GM12878 (cell line): ENCODE data around the gene VIPR1. TPM values are rescaled to one million over a fixed set of nuclear protein-coding genes. Genes with fewer than 3 reads are reported as not detected.

ENCODE experiments used
- ATAC-seq: fragments of 200-7000 bp; cut with Tn5 transposase; 3 replicates; pipeline ENCODE4 v1.9.1; 2020; ENCODE audit warnings: mild to moderate bottlenecking, moderate library complexity
- BruUV-seq: library from RNA; stranded (reverse); fragments of 400-500 nt; replicated peaks from 2 replicates; lab custom pipeline; 2021; lab: Mats Ljungman, UMichigan
- CTCF ChIA-PET: fragments of 300-600 bp; sonication (Branson Sonifier 250); formaldehyde crosslinking; extraction: SDS; loops from one replicate; lab custom pipeline; 2021; ENCODE audit warnings: inconsistent platforms; lab: Yijun Ruan, JAX
- POLR2A ChIA-PET: fragments of 350-600 bp; formaldehyde crosslinking; extraction: SDS; loops from one replicate; lab custom pipeline; 2021; ENCODE audit warnings: inconsistent platforms; lab: Charles Lee
- RAD21 ChIA-PET: fragments of 300-600 bp; sonication (Branson Sonifier 250); formaldehyde crosslinking; loops from one replicate; lab custom pipeline; 2023; ENCODE audit warnings: antibody characterized with exemption; ENCODE audit not compliant: unreplicated experiment; lab: Charles Lee
- SMC1A ChIA-PET: fragments of 300-600 bp; sonication (Branson Sonifier 250); formaldehyde crosslinking; loops from one replicate; lab custom pipeline; 2023; ENCODE audit not compliant: unreplicated experiment, uncharacterized antibody; lab: Charles Lee
- DNase-seq: peaks from one replicate; pipeline ENCODE4 v3.0.0-alpha.2; 2011; ENCODE audit warnings: low read depth, low spot score
- FAIRE-seq: peaks from 3 replicates; lab custom pipeline; 2011; peaks lifted over from hg19 to GRCh38; lab: Jason Lieb, UNC
- H2AFZ ChIP-seq: 2 replicates; pipeline ENCODE4 v1.6.0; 2011; ENCODE audit warnings: low read depth, low read length, control low read depth; ENCODE audit not compliant: control insufficient read depth
- H3K27ac ChIP-seq: 2 replicates; pipeline ENCODE4 v1.5.1; 2011; ENCODE audit warnings: control low read depth; ENCODE audit not compliant: control insufficient read depth, insufficient read depth
- H3K27me3 ChIP-seq, 2 experiments: replicated peaks in 1 of 2; 2 replicates each; pipeline versions ENCODE4 v1.6.0 to v1.6.1; 2011; ENCODE audit warnings: low read length in 1 of 2; ENCODE audit not compliant: control insufficient read depth in 2 of 2, insufficient read depth in 2 of 2
- H3K36me3 ChIP-seq, 2 experiments: 2 replicates each; pipeline ENCODE4 v1.5.1; 2011; ENCODE audit warnings: low read length in 1 of 2; ENCODE audit not compliant: control insufficient read depth in 2 of 2, insufficient read depth in 2 of 2
- H3K4me1 ChIP-seq: 2 replicates; pipeline ENCODE4 v1.6.1; 2011; ENCODE audit warnings: mild to moderate bottlenecking, low read length, moderate library complexity, mixed read lengths; ENCODE audit not compliant: control insufficient read depth, insufficient read depth
- H3K4me2 ChIP-seq: 2 replicates; pipeline ENCODE4 v1.6.0; 2011; ENCODE audit warnings: control low read depth; ENCODE audit not compliant: control insufficient read depth, insufficient read depth
- H3K4me3 ChIP-seq: fragments of 200-600 bp; sonication (generic); 2 replicates; pipeline ENCODE4 v1.5.1; 2016
- H3K79me2 ChIP-seq: 2 replicates; pipeline ENCODE4 v1.6.0; 2011; ENCODE audit warnings: low read length; ENCODE audit not compliant: control insufficient read depth, insufficient read depth
- H3K9ac ChIP-seq: 2 replicates; pipeline ENCODE4 v1.8.0; 2011; ENCODE audit warnings: low read length, control low read depth, mixed read lengths; ENCODE audit not compliant: control insufficient read depth, insufficient read depth
- H3K9me3 ChIP-seq: replicated peaks from 3 replicates; pipeline ENCODE4 v1.5.1; 2011; ENCODE audit warnings: mild to moderate bottlenecking, low read length; ENCODE audit not compliant: control insufficient read depth, insufficient read depth
- H4K20me1 ChIP-seq: 2 replicates; pipeline ENCODE4 v1.6.0; 2011; ENCODE audit not compliant: control insufficient read depth, insufficient read depth
- BCL11A ChIP-seq: IDR thresholded peaks from 2 replicates; pipeline ENCODE4 v1.6.1; 2011; ENCODE audit warnings: low read depth, low read length
- BHLHE40 ChIP-seq, 2 experiments: fragments of 450-650 bp in 1 of 2; IDR thresholded peaks; 2 replicates each; pipeline ENCODE4 v1.6.1; 2011 to 2017; ENCODE audit warnings: low read depth in 2 of 2, borderline replicate concordance in 1 of 2, improper control_type of control experiment in 1 of 2, low read length in 1 of 2, mild to moderate bottlenecking in 1 of 2
- CBFB ChIP-seq: IDR thresholded peaks from 2 replicates; pipeline ENCODE4 v1.6.1; 2016; ENCODE audit warnings: antibody characterized with exemption, low read depth
- FOXK2 ChIP-seq: fragments of 450-650 bp; IDR thresholded peaks from 2 replicates; pipeline ENCODE4 v1.6.1; 2017; ENCODE audit warnings: mild to moderate bottlenecking, moderate library complexity
- HDAC6 ChIP-seq: fragments of 200-600 bp; sonication (generic); IDR thresholded peaks from one replicate; pipeline ENCODE4 v1.8.0; 2017; ENCODE audit warnings: antibody characterized with exemption; ENCODE audit not compliant: unreplicated experiment
- IRF4 ChIP-seq: IDR thresholded peaks from 2 replicates; pipeline ENCODE4 v1.6.1; 2011; ENCODE audit warnings: low read depth, low read length
- KDM1A ChIP-seq: fragments of 200-600 bp; sonication (generic); IDR thresholded peaks from 2 replicates; pipeline ENCODE4 v1.6.1; 2016; ENCODE audit warnings: borderline replicate concordance
- POLR2AphosphoS5 ChIP-seq: IDR thresholded peaks from 2 replicates; pipeline ENCODE4 v1.6.1; 2011; ENCODE audit warnings: mild to moderate bottlenecking, low read length, inconsistent platforms
- RCOR1 ChIP-seq: conservative IDR thresholded peaks from 2 replicates; pipeline ENCODE4 v1.6.1; 2012; ENCODE audit warnings: low read depth, low read length, improper control_type of control experiment
- SIX5 ChIP-seq: IDR thresholded peaks from 2 replicates; pipeline ENCODE4 v1.6.1; 2011; ENCODE audit warnings: mild to moderate bottlenecking, low read depth, low read length, moderate library complexity; ENCODE audit not compliant: severe bottlenecking
- SMAD1 ChIP-seq: fragments of 450-650 bp; IDR thresholded peaks from 2 replicates; pipeline ENCODE4 v1.6.1; 2018; ENCODE audit warnings: mild to moderate bottlenecking, low read depth; ENCODE audit not compliant: partially characterized antibody
- TARDBP ChIP-seq: IDR thresholded peaks from 2 replicates; pipeline ENCODE4 v1.6.1; 2016; ENCODE audit warnings: borderline replicate concordance
- ZNF274 ChIP-seq: IDR thresholded peaks from one replicate; pipeline ENCODE4 v1.8.0; 2011; ENCODE audit not compliant: insufficient read length, insufficient read depth
- WGBS: methylation state at CpG from one replicate; pipeline ENCODE4 v1.1.6; 2016; ENCODE audit warnings: low lambda C conversion rate; ENCODE audit not compliant: insufficient replicate concordance, insufficient coverage; ENCODE audit errors: missing lambda C conversion rate; 5-methylcytosine and 5-hydroxymethylcytosine counted together
- in situ Hi-C: fragments of 300-500 bp; cut with MboI; formaldehyde crosslinking; loops from 9 replicates; pipeline ENCODE4 v1.14.3; 2018; ENCODE audit warnings: mixed read lengths
- intact Hi-C: fragments of 100-400 bp; cut with micrococcal nuclease; formaldehyde crosslinking; loops from one replicate; pipeline ENCODE4 v1.14.2; 2022; ENCODE audit not compliant: unreplicated experiment
- polyA plus RNA-seq, 11 experiments: library from polyadenylated mRNA; depleted of rRNA in 4 of 11; unstranded in 6 of 11; stranded (reverse) in 5 of 11; fragments of >200 nt; fragmentation: Nextera tagmentation in 4 of 11; fragmentation: Illumina TruSeq in 1 of 11; extraction: Ambion mirVana in 4 of 11; extraction: Trizol in 1 of 11; gene quantifications; 1 replicate in 1 of 11; 2 replicates in 10 of 11; pipeline versions ENCODE4 v1.2.1 to v1.2.3, GENCODE V29; 2011 to 2016; ENCODE audit warnings: inconsistent platforms in 2 of 11, missing spikeins in 2 of 11, low read depth in 1 of 11
- total RNA-seq, 4 experiments: library from RNA; depleted of rRNA in 3 of 4; stranded (reverse); fragments of >200 nt in 3 of 4; fragmentation: Illumina TruSeq in 1 of 4; extraction: Trizol in 1 of 4; gene quantifications; 2 replicates each; pipeline versions ENCODE4 v1.2.1 to v1.2.3, GENCODE V29; 2013 to 2021

VIPR1 gene
- total and polyA plus RNA-seq, 10 of the 15 experiments (the other 5 are each of a cell fraction or from before 2014, with no cell fraction given): 0.03 to 0.28 (median 0.12) TPM; not detected in 6

- no peaks in the 10 kb centered on the region for H3K36me3 ChIP-seq
- no peak overlapping the region for H3K4me3 ChIP-seq
- FAIRE-seq: no peak
- RAD21 ChIA-PET: no interaction called here
- 2% methylated on average over 3 of the region's 3 CpGs for WGBS
- intact Hi-C loops (no loop called here), in situ Hi-C loops (no loop called here)
- no peak overlapping the region for H3K9ac ChIP-seq
- H3K27ac ChIP-seq: no peak overlapping the region
- CTCF ChIA-PET: no interaction called here
- no peaks in the 10 kb centered on the region for H3K4me1 ChIP-seq
- no peak overlapping the region for H2AFZ ChIP-seq
- no peaks in the 10 kb centered on the region for H3K9me3 ChIP-seq
- TF ChIP-seq HDAC6 (no peak), FOXK2 (no peak), TARDBP (no peak), CBFB (no peak), SIX5 (no peak), IRF4 (no peak), KDM1A (no peak), ZNF274 (no peak), POLR2AphosphoS5 (no peak), BCL11A (no peak), BHLHE40 (IDR thresholded peaks at IDR 0.05; ENCODE audit: borderline replicate concordance in 1 of 2, low read depth in 2 of 2, low read length in 1 of 2) (no peak), RCOR1 (no peak), SMAD1 (no peak)
- SMC1A ChIA-PET: interaction anchor here (1.0 kb wide), 1 partner anchor 25 kb away, joined by 3 read pairs; no protein-coding TSS in a partner anchor
- no peak overlapping the region for H3K4me2 ChIP-seq
- POLR2A ChIA-PET: no interaction called here
- no peak for ATAC-seq
- BruUV-seq: no TSS peak
- H4K20me1 ChIP-seq: no peaks in the 10 kb centered on the region
- DNase-seq: no peak
- no peaks in the 10 kb centered on the region for H3K79me2 ChIP-seq
- 0 out of 4 replicates have a peak, but pooled peaks cover 0 to 4% of the 10 kb centered on the region in 2 experiments for H3K27me3 ChIP-seq
Measured at GRCh38 chr3:42509111-42509510, 6.7 kb downstream of the VIPR1 start.
